ENCODE results near the gene PFN1.
"Not testable (repeated sequence)": the region's sequence is repeated elsewhere in the genome, so short reads cannot be mapped to it uniquely, and the experiment has no call there.

The PFN1 gene

DNA sequence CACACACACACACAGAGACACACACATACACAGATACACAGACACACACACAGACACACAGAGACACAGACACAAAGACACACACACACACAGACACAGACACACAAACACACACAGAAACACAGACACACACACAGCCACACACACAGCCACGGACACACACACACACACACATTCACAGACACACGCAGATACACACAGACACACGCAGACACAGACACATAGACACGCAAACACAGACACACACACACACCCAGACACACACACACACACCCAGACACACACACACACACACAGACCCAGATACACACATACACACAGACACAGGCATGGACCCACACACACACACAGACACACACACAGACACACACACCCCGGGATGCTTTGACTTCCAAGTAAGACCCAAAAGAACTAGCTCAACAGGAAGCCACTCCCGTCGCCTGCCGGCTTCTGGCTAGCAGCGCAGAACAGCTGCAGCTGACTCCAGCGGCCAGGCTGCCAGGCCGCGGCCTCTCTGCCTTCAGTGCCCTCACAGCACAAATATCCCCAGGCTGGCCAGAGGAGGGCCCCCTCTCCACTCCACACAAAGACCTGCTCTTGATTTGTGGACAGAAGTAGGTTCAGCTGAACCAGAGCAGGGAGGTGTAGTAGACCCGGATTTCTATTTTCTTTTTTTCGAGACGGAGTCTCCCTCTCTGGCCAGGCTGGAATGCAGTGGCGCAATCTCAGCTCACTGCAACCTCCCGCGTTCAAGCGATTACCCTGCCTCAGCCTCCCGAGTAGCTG, 39.4 kb downstream of the PFN1 start:
- CTCF ChIA-PET: interaction anchor here (0.6 to 2.1 kb wide), 24 partner anchors 9 to 154 kb away, joined by 3 to 15 read pairs (median 6); partner anchors contain the start of genes C17orf107, CAMTA2, ENO3 and PSMB6
- peaks cover 26% of the 10 kb centered on the region for H3K27me3 Mint-ChIP-seq
- no peak overlapping the region for H3K27ac Mint-ChIP-seq
- no peak overlapping the region for H3K4me3 Mint-ChIP-seq
- no peaks in the 10 kb centered on the region for H3K9me3 Mint-ChIP-seq
- peaks cover 7% of the 10 kb centered on the region for H3K4me1 Mint-ChIP-seq
- no peaks in the 10 kb centered on the region for H3K36me3 Mint-ChIP-seq
- peak; percentile 90 for DNase-seq

DNA sequence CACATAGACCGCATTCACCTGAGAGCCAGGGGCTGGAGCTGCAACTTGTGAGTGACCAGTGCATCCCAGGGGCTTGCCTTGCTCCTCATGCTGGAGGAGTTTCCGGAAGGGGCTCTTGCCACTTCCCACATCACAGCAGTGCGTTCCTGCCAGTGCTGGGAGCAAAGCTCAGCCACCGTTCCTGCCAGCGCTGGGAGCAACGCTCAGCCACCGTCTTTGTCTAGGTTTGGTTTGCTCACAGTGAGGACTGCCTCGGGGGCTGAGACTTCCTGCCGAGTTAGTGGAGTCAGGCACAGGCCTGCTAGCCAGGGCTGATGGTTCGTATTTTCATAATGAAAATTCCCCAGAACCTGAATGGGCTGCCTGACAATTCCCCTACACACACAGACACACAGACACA, 40.0 kb downstream of the PFN1 start:
- CTCF ChIA-PET: interaction anchor here (0.6 to 2.1 kb wide), 17 partner anchors 8 to 155 kb away, joined by 3 to 15 read pairs (median 7); partner anchors contain the start of genes C17orf107, CAMTA2, PSMB6 and RNF167
- H3K27me3 Mint-ChIP-seq: peaks cover 26% of the 10 kb centered on the region
- H3K9me3 Mint-ChIP-seq: no peaks in the 10 kb centered on the region
- H3K27ac Mint-ChIP-seq: no peak overlapping the region
- H3K4me1 Mint-ChIP-seq: peaks cover 12% of the 10 kb centered on the region
- no peak overlapping the region for H3K4me3 Mint-ChIP-seq
- H3K36me3 Mint-ChIP-seq: no peaks in the 10 kb centered on the region
- DNase-seq: peak; percentile 47

DNA sequence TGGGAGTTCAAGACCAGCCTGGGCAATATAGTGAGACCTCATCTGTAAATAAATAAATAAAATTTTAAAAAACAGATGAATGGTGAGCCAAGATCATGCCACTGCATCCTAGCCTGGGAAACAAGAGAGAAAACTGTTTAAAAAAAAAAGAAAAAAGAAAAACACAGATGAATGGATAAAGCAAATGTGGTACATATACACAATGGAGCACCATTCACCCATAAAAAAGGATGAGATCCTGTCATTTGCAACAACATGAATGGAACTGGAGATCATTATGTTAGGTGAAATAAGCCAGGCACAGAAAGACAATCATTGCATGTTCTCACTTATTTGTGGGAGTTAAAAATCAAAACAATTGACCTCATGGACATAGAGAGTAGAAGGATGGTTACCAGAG, 41.7 kb downstream of the PFN1 start:
- H3K36me3 Mint-ChIP-seq, DNase-seq, H3K4me3 Mint-ChIP-seq, H3K9me3 Mint-ChIP-seq: not testable (repeated sequence)
- CTCF ChIA-PET: interaction anchor here (0.7 to 1.5 kb wide), 2 partner anchors 130 to 155 kb away, joined by 3 read pairs; no protein-coding TSS in a partner anchor
- Mint-ChIP-seq H3K27ac (peak overlapping the region; percentile 35), H3K27me3 (peaks cover 30% of the 10 kb centered on the region), H3K4me1 (peaks cover 23% of the 10 kb centered on the region)

DNA sequence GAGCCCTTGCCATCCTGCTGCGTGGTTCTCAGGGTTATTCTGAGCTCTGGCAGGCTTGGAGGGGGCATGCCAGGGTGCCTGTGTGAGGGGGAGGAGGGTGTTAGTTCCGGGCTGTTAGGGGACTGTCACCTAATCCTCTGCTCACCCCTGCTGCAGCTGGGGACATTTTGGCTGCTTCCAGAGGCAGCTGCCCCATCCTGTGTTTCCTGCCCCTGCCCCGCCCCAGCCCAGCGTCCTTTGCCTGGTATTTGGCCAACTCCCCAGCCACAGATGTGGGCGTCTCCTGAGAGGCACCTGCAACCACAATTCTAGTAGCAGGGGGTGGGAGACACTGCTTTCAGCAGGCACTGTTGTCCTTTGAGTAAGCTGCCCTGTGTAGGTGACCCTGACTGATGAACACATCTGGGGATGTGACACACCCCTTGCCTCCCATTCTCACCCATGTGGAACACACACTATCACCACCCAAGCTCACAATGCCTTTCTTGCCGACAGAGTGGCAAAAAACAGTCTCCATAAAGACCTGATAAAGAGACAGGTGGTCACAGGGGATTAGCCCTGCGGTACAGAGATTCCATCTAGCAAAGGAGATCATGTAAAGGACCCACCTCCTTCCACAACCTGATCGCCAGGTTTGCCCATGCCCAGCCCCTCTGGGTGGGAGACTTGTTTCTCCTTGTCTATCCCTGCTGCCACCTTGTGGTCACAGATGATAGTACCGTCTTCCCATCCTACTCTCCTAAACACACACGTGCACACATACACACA, 45.1 kb downstream of the PFN1 start, which contains the start of gene CHRNE:
CHRNE (minus strand) TSS at position 48 of the 768 bp plus-strand sequence; CDS start at position 13, 35 bp downstream.
- CTCF ChIA-PET: interaction anchor here (0.7 to 2.0 kb wide), 9 partner anchors 33 to 338 kb away, joined by 3 to 9 read pairs (median 4); partner anchors contain the start of genes ARRB2, GLTPD2 and SPAG7
- Mint-ChIP-seq H3K27ac (no peak within 1 kb of the TSS), H3K9me3 (no peaks in the 10 kb centered on the region)

DNA sequence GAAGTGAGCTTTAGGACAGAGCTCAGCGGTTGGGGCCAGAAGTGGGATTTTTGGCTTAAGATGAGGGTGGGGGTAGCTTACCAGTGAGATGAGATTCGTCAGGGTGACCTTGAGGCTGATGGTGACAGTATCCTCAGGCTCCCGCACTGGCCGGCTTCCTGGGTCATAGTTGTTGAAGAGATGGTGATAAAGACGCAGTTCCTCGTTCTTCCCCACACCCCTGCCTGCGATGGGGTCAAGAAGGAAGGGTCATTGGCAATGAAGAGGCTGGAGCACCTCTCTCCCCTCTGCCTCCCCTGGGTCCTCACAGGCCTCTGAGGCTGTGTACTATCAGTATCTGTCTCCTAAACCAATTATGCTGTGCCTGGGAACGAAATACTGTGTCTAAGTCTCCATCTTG, 45.8 kb downstream of the PFN1 start:
- Mint-ChIP-seq H3K4me3 (no peak overlapping the region), H3K36me3 (no peaks in the 10 kb centered on the region), H3K27ac (no peak overlapping the region), H3K4me1 (peaks cover 44% of the 10 kb centered on the region), H3K9me3 (no peaks in the 10 kb centered on the region), H3K27me3 (peaks cover 43% of the 10 kb centered on the region)
- CTCF ChIA-PET: interaction anchor here (0.6 to 2.0 kb wide), 5 partner anchors 114 to 338 kb away, joined by 3 to 9 read pairs (median 4); partner anchors contain the start of genes ARRB2 and GLTPD2
- DNase-seq: no peak

More for the DNA sequence above, 45.1 kb downstream of the PFN1 start, which contains the start of gene CHRNE:
- Mint-ChIP-seq H3K4me3 (peak within 1 kb of the TSS; percentile 1), H3K36me3 (no peaks in the 10 kb centered on the region), H3K27me3 (peaks cover 43% of the 10 kb centered on the region), H3K4me1 (peaks cover 46% of the 10 kb centered on the region)
- DNase-seq: peak; percentile 89

DNA sequence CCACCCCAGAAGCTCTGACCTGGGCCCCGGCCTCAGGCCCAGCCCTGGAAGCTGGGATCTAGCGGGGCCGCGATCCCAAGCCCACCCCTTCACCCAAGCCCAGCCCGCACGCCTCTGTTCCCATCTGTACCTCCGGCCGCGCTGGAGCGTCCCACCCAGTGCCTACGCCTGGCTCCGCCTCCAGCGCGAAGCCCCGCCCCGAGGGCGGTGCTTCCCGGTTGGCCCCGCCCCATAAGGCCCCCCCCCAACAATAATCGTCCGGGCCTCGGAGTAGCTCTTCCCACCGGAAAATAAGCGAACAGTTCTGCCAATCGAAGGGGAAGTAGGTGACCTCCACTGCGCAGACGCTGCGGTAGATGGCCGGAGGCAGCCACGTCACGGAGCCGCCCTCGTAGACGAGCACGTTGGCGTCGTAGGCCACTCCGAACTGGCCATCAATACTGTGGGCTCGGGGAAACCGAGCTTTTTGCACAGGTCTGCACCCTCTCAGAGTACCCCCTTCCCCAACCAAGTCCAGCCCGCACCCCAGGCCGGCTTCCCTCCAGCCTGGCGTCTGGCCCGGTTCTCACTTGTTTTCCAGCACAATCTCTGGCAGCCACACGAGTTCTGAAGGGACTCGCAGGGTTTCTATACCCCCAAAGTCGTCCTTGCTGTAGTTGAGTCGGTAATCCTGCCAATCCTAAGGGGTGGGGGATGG, 46.5 kb downstream of the PFN1 start:
- Mint-ChIP-seq H3K4me3 (no peak overlapping the region), H3K9me3 (no peaks in the 10 kb centered on the region), H3K36me3 (peaks cover 4% of the 10 kb centered on the region), H3K27ac (no peak overlapping the region), H3K4me1 (peaks cover 40% of the 10 kb centered on the region), H3K27me3 (peaks cover 40% of the 10 kb centered on the region)
- CTCF ChIA-PET: interaction anchor here (0.6 to 2.0 kb wide), 4 partner anchors 113 to 334 kb away, joined by 3 to 9 read pairs (median 5); partner anchors contain the start of genes ARRB2 and GLTPD2
- DNase-seq: no peak

DNA sequence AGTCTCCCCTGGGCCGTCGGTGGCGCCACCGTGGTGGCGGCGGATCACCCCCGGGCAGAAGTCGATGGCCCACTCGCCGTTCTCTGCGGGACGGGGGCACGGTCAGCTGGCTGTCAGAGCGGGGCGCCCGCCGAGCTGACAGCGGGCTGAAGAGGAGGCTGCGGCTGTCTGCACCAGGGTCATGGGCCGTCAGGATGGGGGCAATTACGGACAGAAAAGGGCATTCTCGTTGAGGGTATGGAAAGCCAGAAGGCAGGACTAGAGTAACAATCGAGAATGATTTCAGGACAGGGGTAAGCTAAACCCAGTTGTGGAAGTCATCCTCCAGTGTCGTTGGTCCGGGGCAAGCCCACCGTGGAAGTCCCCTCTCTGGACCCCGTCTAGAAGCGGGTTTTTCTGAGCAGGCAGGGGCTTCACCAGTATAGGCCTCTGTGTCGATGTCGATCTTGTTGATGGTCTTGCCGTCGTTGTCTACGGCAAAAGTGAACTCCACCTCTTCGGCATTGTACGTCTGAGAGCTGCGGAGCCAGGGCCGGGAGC, 47.2 kb downstream of the PFN1 start:
- no peak overlapping the region for H3K4me3 Mint-ChIP-seq
- no peaks in the 10 kb centered on the region for H3K9me3 Mint-ChIP-seq
- no peak overlapping the region for H3K27ac Mint-ChIP-seq
- peaks cover 39% of the 10 kb centered on the region for H3K4me1 Mint-ChIP-seq
- CTCF ChIA-PET: interaction anchor here (2.7 kb wide), 1 partner anchor 8 kb away, joined by 11 read pairs; no protein-coding TSS in a partner anchor
- peaks cover 6% of the 10 kb centered on the region for H3K36me3 Mint-ChIP-seq
- H3K27me3 Mint-ChIP-seq: peaks cover 40% of the 10 kb centered on the region
- DNase-seq: no peak

DNA sequence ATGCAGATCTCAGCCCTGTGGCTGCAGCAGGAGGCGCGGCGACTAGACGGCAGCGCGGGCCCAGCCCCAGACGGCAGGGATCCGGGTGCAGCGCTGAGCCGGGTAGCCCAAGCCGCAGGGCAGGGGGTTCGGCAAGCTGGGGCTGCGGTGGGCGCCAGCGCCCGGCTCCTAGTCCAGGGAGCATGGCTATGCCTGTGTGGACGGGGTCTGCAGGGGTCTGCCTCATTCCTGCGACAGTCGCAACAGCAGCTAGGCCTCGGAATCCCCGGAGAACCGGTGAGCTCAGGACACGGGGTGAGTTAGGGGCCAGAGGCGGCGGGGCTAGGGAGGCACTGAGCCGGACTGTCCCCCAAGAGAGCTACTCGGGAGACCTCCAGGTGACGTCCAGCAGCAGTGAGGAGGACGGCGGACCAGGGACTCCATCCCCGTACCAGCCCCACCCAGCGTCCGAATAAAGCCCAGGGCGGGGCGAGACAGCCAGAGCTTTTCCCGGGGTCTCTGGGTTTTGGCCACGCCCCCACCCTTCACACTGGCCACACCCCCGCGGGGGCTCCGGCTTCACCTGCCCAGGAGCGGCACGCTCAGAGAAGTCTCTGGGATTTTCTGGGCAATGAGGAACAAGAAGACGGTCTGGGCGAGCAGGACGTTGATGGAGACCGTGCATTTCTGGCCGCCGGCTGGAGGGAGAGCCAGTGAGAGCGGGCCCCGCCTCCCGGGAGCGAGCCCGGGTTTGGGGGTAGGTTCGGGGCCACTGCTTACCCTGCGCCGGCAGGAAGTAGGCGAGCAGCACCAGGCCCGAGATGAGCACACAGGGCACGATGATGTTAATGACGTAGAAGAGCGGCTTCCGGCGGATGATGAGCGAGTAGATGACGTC, 47.9 kb downstream of the PFN1 start:
- CTCF ChIA-PET: interaction anchor here (1.0 to 2.7 kb wide), 6 partner anchors 9 to 190 kb away, joined by 3 to 11 read pairs (median 5); partner anchors contain the start of genes ARRB2 and CAMTA2
- no peaks in the 10 kb centered on the region for H3K9me3 Mint-ChIP-seq
- no peak overlapping the region for H3K27ac Mint-ChIP-seq
- H3K36me3 Mint-ChIP-seq: peaks cover 12% of the 10 kb centered on the region
- DNase-seq: peak; percentile 63
- H3K27me3 Mint-ChIP-seq: peaks cover 33% of the 10 kb centered on the region
- H3K4me3 Mint-ChIP-seq: peak overlapping the region; percentile 82
- peaks cover 39% of the 10 kb centered on the region for H3K4me1 Mint-ChIP-seq

DNA sequence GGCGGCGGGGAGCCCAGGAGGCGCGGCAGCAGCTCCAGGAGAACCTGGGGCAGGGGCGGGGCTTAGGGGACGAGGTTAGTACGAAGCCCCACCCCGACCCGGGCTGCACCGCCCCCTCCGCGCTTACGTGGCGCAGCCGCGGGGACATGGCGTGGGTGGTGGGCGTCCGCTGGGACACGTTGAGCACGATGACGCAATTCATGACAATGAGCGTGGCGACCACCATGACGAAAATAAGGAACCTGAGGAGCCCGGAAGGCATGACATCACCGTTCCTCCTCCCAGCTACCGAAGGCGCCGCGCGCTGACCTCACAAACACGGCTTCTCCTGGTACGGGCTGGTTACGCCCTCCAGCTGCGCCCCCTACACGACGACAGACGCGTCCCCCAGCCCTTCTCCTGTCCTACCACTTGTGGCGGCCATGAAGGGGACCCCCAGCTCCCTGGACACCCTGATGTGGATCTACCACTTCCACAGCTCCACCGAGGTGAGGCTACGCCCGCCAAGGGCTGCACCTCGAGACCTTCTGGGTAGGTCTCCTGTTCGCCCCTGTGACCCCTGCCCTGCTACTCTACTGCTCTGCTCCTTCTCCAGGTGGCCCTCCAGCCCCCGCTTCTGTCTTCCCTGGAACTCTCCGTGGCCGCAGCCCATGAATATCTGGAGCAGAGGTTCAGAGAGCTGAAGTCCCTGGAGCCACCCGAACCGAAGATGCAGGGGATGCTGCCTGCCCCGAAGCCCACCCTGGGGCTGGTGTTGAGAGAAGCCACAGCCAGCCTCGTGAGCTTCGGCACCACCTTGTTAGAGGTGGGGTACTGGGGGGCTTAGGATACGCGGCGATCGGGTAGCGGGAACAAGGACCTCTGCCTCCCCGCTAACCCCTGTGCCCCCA, 48.7 kb downstream of the PFN1 start, which contains the start of gene C17orf107:
C17orf107 (plus strand) TSS at position 196 of the 890 bp plus-strand sequence; CDS start at position 423, 227 bp downstream.
- peaks cover 32% of the 10 kb centered on the region for H3K27me3 Mint-ChIP-seq
- H3K4me1 Mint-ChIP-seq: peaks cover 39% of the 10 kb centered on the region
- H3K36me3 Mint-ChIP-seq: peaks cover 17% of the 10 kb centered on the region
- H3K9me3 Mint-ChIP-seq: no peaks in the 10 kb centered on the region
- H3K4me3 Mint-ChIP-seq: peak within 1 kb of the TSS; percentile 82
- H3K27ac Mint-ChIP-seq: peak within 1 kb of the TSS; percentile 69
- CTCF ChIA-PET: interaction anchor here (0.7 to 2.7 kb wide), 7 partner anchors 9 to 190 kb away, joined by 3 to 11 read pairs (median 4); partner anchors contain the start of genes ARRB2, CAMTA2 and PSMB6
- DNase-seq: peak; percentile 93

DNA sequence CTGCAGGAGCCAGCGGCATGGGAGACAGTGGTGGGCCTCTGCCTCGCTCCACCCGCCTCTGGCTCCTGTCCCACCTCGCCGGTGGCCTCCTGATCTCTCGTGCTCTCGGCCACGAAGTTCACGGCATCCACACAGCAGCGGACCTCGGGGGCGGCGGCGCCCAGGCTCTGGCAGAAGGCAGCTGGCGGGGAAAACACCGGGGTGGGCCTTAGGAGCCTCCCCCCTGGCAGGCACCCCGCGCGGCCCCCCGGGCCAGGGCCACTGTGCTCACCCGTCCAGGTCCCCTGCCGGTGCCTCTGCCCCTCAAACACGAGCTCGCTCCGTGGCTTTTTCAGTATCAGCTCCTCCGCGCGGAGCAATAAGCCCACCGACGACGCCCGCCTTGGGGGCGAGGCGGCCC, 49.4 kb downstream of the PFN1 start:
- Mint-ChIP-seq H3K4me1 (peaks cover 39% of the 10 kb centered on the region), H3K9me3 (no peaks in the 10 kb centered on the region), H3K27ac (no peak overlapping the region), H3K27me3 (peaks cover 32% of the 10 kb centered on the region), H3K36me3 (peaks cover 19% of the 10 kb centered on the region), H3K4me3 (peak overlapping the region; percentile 61)
- CTCF ChIA-PET: interaction anchor here (0.7 to 2.7 kb wide), 7 partner anchors 8 to 189 kb away, joined by 3 to 11 read pairs (median 4); partner anchors contain the start of genes ARRB2, CAMTA2 and PSMB6
- DNase-seq: no peak

DNA sequence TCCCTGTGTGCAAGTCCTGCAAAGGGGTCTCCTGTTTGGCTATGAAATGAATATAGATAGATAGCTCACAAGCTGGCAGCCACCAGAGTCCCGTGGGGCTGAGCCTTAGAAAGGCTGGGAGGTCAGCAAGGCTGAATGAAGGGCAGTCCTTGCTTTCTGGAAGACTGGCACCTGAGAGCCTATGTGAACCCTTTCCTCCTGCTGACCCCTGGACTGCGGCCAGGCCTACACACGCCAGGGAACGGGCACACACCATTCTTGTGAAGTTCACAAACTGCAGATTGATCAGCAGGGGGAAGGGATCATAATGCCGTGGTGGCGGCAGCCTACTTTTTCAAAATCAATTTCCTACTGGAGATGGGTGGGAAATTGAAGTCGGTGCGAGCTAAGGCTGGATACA, 50.0 kb downstream of the PFN1 start:
- Mint-ChIP-seq H3K27me3 (peaks cover 32% of the 10 kb centered on the region), H3K4me3 (peak overlapping the region; percentile 61), H3K27ac (no peak overlapping the region), H3K4me1 (peaks cover 35% of the 10 kb centered on the region), H3K36me3 (peaks cover 22% of the 10 kb centered on the region), H3K9me3 (no peaks in the 10 kb centered on the region)
- CTCF ChIA-PET: interaction anchor here (1.9 kb wide), 1 partner anchor 188 kb away, joined by 6 read pairs; the partner anchor contains the start of gene ARRB2
- no peak for DNase-seq

Measured in activated naive CD4-positive, alpha-beta T cell treated with anti-CD3 and anti-CD28 coated beads, Interleukin-2, amount 10 ng/mL, durations not matched to agents 7 days and 5 days (primary cell).